ENCODE measurements around the gene TEX11. TPM values are rescaled to one million over a fixed set of nuclear protein-coding genes. Genes with fewer than 3 reads are reported as not detected.
A peak's percentile ranks its signal among the peaks of the same experiment; 100 is the strongest.

The TEX11 gene
- polyA plus RNA-seq, 4 donors = 0.04 to 0.54 (median 0.04) TPM; not detected in 1

DNA sequence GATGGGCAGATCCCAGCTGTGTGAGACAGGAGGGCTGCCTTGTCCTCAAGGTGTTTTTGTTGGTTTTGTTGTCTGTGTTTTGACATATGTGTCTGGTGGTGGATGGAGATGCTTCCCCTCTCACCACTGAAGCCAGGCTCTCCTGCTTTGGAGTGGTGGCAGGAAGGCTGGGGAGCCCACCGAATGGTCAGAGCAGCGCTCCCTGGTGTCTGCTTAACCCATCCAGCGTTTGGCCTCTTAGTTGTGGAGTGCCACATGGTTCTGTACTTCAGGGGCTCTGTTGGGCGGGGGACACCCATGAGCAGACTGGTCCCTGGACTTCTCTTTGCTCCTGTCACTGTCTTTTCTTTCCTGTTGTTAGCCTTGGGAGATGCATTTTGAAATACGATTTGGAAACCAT, 412.0 kb downstream of the TEX11 start:
- H3K4me3 ChIP-seq (ENCODE audit: low read depth in 1 of 3, low read length in 3 of 3) = no peak overlapping the region
- 64 to 80% (median 79%) methylated on average over 5 of the region's 5 CpGs for WGBS, 3 donors
- no peaks in the 10 kb centered on the region for H3K9me3 ChIP-seq (ENCODE audit: control insufficient read depth in 2 of 2, insufficient read depth in 1 of 2, low read depth in 1 of 2, low read length in 1 of 2)
- DNase-seq = no peak
- H3K27me3 ChIP-seq (ENCODE audit: control insufficient read depth in 3 of 3, insufficient read depth in 3 of 3, low read length in 3 of 3) = no peaks in the 10 kb centered on the region
- H3K36me3 ChIP-seq (ENCODE audit: control insufficient read depth in 3 of 3, insufficient read depth in 2 of 3, low read depth in 1 of 3, low read length in 3 of 3) = peaks cover 2 to 73% (median 3%) of the 10 kb centered on the region in 3 donors
- H3K27ac ChIP-seq (ENCODE audit: low read depth in 1 of 3, low read length in 2 of 3) = no peak overlapping the region
- no peak for FAIRE-seq
- H3K4me1 ChIP-seq (ENCODE audit: control insufficient read depth in 3 of 3, insufficient read depth in 2 of 3, low read depth in 1 of 3, low read length in 2 of 3) = no peaks in the 10 kb centered on the region

DNA sequence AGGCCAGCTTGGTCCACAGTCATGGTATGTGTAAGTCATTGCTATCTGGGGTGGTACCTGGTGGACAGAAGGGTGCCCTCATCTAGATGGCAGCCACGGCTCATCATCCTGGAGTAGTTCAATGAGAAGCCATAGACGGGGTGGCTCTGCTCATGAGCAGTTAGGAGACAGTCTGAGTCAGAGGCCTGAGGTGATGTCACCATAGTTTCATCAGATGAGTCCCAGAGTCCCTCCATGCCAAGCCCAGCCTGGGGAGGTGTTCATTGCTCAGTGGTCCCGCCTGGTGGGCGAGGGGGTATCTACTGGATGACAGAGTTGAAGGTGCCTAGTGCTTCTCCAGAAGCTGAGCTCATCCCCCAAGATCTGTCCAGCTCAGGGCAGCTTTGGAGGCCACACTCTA, 414.1 kb downstream of the TEX11 start:
- Histone ChIP-seq H3K9me3 (ENCODE audit: control insufficient read depth in 2 of 2, insufficient read depth in 1 of 2, low read depth in 1 of 2, low read length in 1 of 2) (no peaks in the 10 kb centered on the region), H3K27ac (ENCODE audit: low read depth in 1 of 3, low read length in 2 of 3) (no peak overlapping the region), H3K4me1 (ENCODE audit: control insufficient read depth in 3 of 3, insufficient read depth in 2 of 3, low read depth in 1 of 3, low read length in 2 of 3) (no peaks in the 10 kb centered on the region), H3K4me3 (ENCODE audit: low read depth in 1 of 3, low read length in 3 of 3) (no peak overlapping the region), H3K36me3 (ENCODE audit: control insufficient read depth in 3 of 3, insufficient read depth in 2 of 3, low read depth in 1 of 3, low read length in 3 of 3) (peaks cover under 1 to 59% (median 2%) of the 10 kb centered on the region in 3 donors), H3K27me3 (ENCODE audit: control insufficient read depth in 3 of 3, insufficient read depth in 3 of 3, low read length in 3 of 3) (no peaks in the 10 kb centered on the region)
- no peak for DNase-seq
- WGBS, 3 donors = 64 to 92% (median 82%) methylated on average over 4 of the region's 4 CpGs
- FAIRE-seq = no peak

DNA sequence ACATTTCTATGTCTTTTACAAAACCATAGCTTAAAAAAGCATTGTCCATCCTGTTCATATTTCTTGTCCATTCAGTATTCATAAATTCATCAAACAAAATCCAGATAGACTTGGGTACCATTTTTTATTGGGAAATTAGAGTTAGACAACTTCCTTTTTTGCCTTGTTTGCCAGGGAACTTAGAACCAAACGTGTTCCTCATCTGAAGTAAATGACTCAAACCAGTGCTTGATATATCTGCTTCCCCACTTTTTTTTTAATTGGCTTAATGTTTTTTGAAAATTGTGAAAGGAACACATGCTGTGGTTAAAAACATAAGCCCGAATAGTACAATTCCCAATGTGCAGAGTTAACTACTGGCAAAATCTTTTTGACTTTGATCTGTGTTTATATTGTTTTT, 419.7 kb downstream of the TEX11 start:
- no peaks in the 10 kb centered on the region for H3K9me3 ChIP-seq (ENCODE audit: control insufficient read depth in 2 of 2, insufficient read depth in 1 of 2, low read depth in 1 of 2, low read length in 1 of 2)
- DNase-seq = no peak
- no peaks in the 10 kb centered on the region for H3K27me3 ChIP-seq (ENCODE audit: control insufficient read depth in 3 of 3, insufficient read depth in 3 of 3, low read length in 3 of 3)
- H3K4me1 ChIP-seq (ENCODE audit: control insufficient read depth in 3 of 3, insufficient read depth in 2 of 3, low read depth in 1 of 3, low read length in 2 of 3) = no peaks in the 10 kb centered on the region
- H3K4me3 ChIP-seq (ENCODE audit: low read depth in 1 of 3, low read length in 3 of 3) = no peak overlapping the region
- H3K36me3 ChIP-seq (ENCODE audit: control insufficient read depth in 3 of 3, insufficient read depth in 2 of 3, low read depth in 1 of 3, low read length in 3 of 3) = peaks cover 0 to 25% (median 2%) of the 10 kb centered on the region in 3 donors
- FAIRE-seq = no peak
- 55 to 75% (median 70%) methylated on average over 2 of the region's 2 CpGs for WGBS, 3 donors
- no peak overlapping the region for H3K27ac ChIP-seq (ENCODE audit: low read depth in 1 of 3, low read length in 2 of 3)

DNA sequence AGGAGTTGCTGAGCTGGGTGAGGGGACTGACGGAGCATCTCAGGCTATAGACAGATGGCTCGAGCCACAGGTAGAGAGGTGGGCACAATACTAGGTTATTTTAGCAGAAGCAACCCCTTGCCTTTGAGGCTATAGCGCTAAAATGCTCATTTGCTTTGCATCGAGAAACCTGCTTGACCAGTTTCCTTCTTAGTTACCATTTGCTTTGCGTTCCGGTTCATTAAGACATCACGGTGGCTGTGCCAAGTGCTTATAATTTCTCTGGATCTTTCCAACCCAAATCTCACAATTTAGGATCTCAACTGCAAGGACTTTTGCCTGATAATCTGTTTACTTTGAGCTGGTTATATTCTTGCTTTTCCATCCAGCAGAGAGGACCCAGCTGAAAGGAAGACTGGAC, 423.0 kb downstream of the TEX11 start:
- H3K36me3 ChIP-seq (ENCODE audit: control insufficient read depth in 3 of 3, insufficient read depth in 2 of 3, low read depth in 1 of 3, low read length in 3 of 3) = peaks cover 0 to 17% (median 2%) of the 10 kb centered on the region in 3 donors
- no peak overlapping the region for H3K27ac ChIP-seq (ENCODE audit: low read depth in 1 of 3, low read length in 2 of 3)
- H3K4me3 ChIP-seq (ENCODE audit: low read depth in 1 of 3, low read length in 3 of 3) = no peak overlapping the region
- no peaks in the 10 kb centered on the region for H3K27me3 ChIP-seq (ENCODE audit: control insufficient read depth in 3 of 3, insufficient read depth in 3 of 3, low read length in 3 of 3)
- FAIRE-seq (no peak), DNase-seq (peak; percentile 33 to 42)
- H3K4me1 ChIP-seq (ENCODE audit: control insufficient read depth in 3 of 3, insufficient read depth in 2 of 3, low read depth in 1 of 3, low read length in 2 of 3) = peaks cover 0 to 13% (median 5%) of the 10 kb centered on the region in 3 donors
- WGBS, 3 donors = 16 to 57% (median 49%) methylated on average over 7 of the region's 7 CpGs
- no peaks in the 10 kb centered on the region for H3K9me3 ChIP-seq (ENCODE audit: control insufficient read depth in 2 of 2, insufficient read depth in 1 of 2, low read depth in 1 of 2, low read length in 1 of 2)

DNA sequence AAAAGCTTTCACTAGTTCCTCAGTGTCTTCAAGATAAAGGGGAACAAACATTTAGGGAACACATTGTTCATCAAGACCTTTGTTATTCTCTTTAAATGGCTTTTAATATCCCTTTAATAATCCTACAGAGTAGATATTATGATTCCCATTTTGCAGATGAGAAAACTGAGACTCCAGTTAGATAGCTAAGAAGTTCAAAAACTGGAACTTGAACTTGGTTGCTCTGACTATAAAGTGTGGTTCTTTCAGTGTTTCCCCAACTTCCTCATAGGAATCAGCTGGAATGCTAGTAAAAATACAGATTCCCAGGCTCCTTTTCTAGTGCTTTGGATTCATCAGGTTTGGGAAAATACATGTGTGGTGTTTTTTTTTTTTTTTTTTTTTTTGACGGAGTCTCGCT, 426.2 kb downstream of the TEX11 start:
- Histone ChIP-seq H3K27ac (ENCODE audit: low read depth in 1 of 3, low read length in 2 of 3) (peak overlapping the region in 2 of 3 donors; percentile 89), H3K4me1 (ENCODE audit: control insufficient read depth in 3 of 3, insufficient read depth in 2 of 3, low read depth in 1 of 3, low read length in 2 of 3) (peaks cover 0 to 44% (median 5%) of the 10 kb centered on the region in 3 donors), H3K36me3 (ENCODE audit: control insufficient read depth in 3 of 3, insufficient read depth in 2 of 3, low read depth in 1 of 3, low read length in 3 of 3) (peaks cover 0 to 15% (median 2%) of the 10 kb centered on the region in 3 donors)

DNA sequence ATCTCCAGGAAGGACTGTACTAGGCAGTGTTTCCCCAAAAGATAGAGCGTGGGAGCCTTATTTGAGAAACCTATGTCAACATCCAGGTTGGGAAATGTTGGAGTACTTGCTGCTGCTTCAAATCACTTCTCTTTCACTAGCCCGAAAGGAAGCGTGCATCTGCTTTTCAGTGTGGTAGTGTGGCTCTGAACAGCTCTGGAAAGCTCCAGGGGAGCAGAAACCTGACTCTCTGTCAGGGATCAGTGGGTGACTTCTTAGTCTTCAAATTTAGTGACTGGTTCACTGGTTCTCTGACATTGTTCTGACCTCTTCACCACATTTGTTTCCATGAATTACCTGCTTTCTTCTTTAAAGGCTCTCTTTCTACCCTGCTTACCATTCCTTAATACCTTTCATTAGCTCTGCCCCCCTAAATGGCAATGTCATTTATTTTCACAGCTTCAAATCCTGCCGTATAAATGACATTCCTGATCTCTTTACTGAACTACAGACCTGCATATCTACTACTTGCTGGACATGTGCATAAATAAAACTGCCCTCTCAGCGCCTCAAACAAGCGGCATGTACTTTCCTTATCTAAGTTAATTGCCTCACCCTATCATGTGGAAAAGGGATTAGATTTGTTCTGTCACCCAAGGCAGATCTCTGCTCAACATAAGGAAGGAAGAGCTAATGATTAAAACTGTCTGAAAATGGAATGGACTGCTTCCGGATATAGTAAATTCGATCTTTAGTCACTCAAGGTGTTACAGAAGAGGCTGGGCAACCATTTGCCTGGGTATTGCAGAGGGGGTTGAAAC, 426.8 kb downstream of the TEX11 start:
- peaks cover 0 to 46% (median 5%) of the 10 kb centered on the region in 3 donors for H3K4me1 ChIP-seq (ENCODE audit: control insufficient read depth in 3 of 3, insufficient read depth in 2 of 3, low read depth in 1 of 3, low read length in 2 of 3)
- peaks cover 0 to 13% (median 2%) of the 10 kb centered on the region in 3 donors for H3K36me3 ChIP-seq (ENCODE audit: control insufficient read depth in 3 of 3, insufficient read depth in 2 of 3, low read depth in 1 of 3, low read length in 3 of 3)
- no peak overlapping the region for H3K4me3 ChIP-seq (ENCODE audit: low read depth in 1 of 3, low read length in 3 of 3)
- no peak for FAIRE-seq
- H3K27ac ChIP-seq (ENCODE audit: low read depth in 1 of 3, low read length in 2 of 3) = peak overlapping the region; percentile 57 to 89 (median 89)
- DNase-seq = peak; percentile 67 to 87
- WGBS, 3 donors = 40 to 65% (median 53%) methylated on average over 8 of the region's 8 CpGs
- no peaks in the 10 kb centered on the region for H3K9me3 ChIP-seq (ENCODE audit: control insufficient read depth in 2 of 2, insufficient read depth in 1 of 2, low read depth in 1 of 2, low read length in 1 of 2)
- H3K27me3 ChIP-seq (ENCODE audit: control insufficient read depth in 3 of 3, insufficient read depth in 3 of 3, low read length in 3 of 3) = no peaks in the 10 kb centered on the region

More for the DNA sequence above, 426.2 kb downstream of the TEX11 start:
- no peaks in the 10 kb centered on the region for H3K27me3 ChIP-seq (ENCODE audit: control insufficient read depth in 3 of 3, insufficient read depth in 3 of 3, low read length in 3 of 3)
- no peak for FAIRE-seq
- DNase-seq = no peak
- no peaks in the 10 kb centered on the region for H3K9me3 ChIP-seq (ENCODE audit: control insufficient read depth in 2 of 2, insufficient read depth in 1 of 2, low read depth in 1 of 2, low read length in 1 of 2)
- no peak overlapping the region for H3K4me3 ChIP-seq (ENCODE audit: low read depth in 1 of 3, low read length in 3 of 3)
- 100% methylated on average over 2 of the region's 2 CpGs; no CpG with 5 or more reads in 2 of the 3 donors for WGBS, 3 donors

DNA sequence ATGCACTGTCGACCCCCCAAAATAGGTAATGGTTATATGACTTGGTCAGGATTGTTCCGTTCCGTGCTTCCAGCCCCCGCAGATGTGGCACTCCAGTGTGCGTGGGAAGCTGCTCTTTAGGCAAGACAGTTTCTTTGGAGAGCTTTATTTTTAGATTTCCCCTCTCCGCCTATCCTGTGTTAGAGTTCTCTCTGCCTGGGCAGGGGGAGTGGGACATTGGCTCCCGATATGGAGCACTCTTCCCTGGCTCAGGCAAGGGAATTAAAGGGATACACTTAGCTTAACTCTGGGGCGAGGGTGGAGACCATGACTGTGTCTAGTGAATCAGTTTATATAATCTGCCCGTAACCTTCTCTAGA, 427.9 kb downstream of the TEX11 start:
- Histone ChIP-seq H3K27me3 (ENCODE audit: control insufficient read depth in 3 of 3, insufficient read depth in 3 of 3, low read length in 3 of 3) (no peaks in the 10 kb centered on the region), H3K36me3 (ENCODE audit: control insufficient read depth in 3 of 3, insufficient read depth in 2 of 3, low read depth in 1 of 3, low read length in 3 of 3) (peaks cover 0 to 13% (median 2%) of the 10 kb centered on the region in 3 donors), H3K4me1 (ENCODE audit: control insufficient read depth in 3 of 3, insufficient read depth in 2 of 3, low read depth in 1 of 3, low read length in 2 of 3) (peaks cover 0 to 46% (median 9%) of the 10 kb centered on the region in 3 donors), H3K4me3 (ENCODE audit: low read depth in 1 of 3, low read length in 3 of 3) (no peak overlapping the region), H3K9me3 (ENCODE audit: control insufficient read depth in 2 of 2, insufficient read depth in 1 of 2, low read depth in 1 of 2, low read length in 1 of 2) (no peaks in the 10 kb centered on the region), H3K27ac (ENCODE audit: low read depth in 1 of 3, low read length in 2 of 3) (peak overlapping the region; percentile 43 to 89 (median 89))
- 58 to 62% (median 61%) methylated on average over 9 of the region's 9 CpGs for WGBS, 3 donors
- FAIRE-seq (no peak), DNase-seq (no peak)

DNA sequence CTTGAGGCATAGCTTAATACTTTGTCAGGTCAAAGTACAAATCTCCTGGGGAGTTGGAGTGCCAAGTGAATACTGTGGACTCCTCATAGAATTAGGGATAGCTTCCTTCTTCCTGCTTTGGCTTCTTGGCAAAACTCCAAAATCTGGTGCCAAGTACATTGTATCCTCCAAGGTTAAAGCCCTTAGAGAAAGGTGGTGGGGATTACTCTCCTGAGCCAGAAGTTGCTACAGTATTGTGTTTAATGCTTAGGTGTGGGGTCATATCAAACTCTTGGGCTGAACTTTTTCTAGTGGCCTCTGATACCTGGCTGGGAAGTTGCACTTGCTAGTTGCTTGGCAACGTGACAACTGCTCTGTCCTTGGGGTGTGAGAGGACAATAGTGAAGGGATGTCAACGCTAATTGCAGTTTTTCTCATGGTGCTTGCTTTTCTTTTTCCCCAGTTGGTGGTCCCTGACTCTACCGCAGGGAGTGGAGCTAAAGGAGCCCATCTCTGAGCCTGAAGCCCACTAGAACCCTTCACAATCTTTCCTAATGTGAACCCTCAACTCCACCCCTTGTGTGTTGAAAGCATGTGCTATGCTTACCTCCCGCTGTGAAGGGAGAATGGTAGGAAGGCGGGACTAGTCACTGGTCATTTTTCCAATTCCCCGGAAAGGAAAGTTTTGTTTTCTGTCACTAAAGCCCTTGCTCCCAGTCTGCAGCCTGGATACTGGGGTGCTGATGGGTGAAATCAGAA, 428.4 kb downstream of the TEX11 start:
- Histone ChIP-seq H3K27ac (ENCODE audit: low read depth in 1 of 3, low read length in 2 of 3) (peak overlapping the region; percentile 43 to 89 (median 89)), H3K36me3 (ENCODE audit: control insufficient read depth in 3 of 3, insufficient read depth in 2 of 3, low read depth in 1 of 3, low read length in 3 of 3) (peaks cover 0 to 13% (median 0%) of the 10 kb centered on the region in 3 donors), H3K9me3 (ENCODE audit: control insufficient read depth in 2 of 2, insufficient read depth in 1 of 2, low read depth in 1 of 2, low read length in 1 of 2) (no peaks in the 10 kb centered on the region), H3K4me3 (ENCODE audit: low read depth in 1 of 3, low read length in 3 of 3) (no peak overlapping the region), H3K27me3 (ENCODE audit: control insufficient read depth in 3 of 3, insufficient read depth in 3 of 3, low read length in 3 of 3) (no peaks in the 10 kb centered on the region), H3K4me1 (ENCODE audit: control insufficient read depth in 3 of 3, insufficient read depth in 2 of 3, low read depth in 1 of 3, low read length in 2 of 3) (peaks cover 0 to 46% (median 9%) of the 10 kb centered on the region in 3 donors)
- FAIRE-seq (no peak), DNase-seq (peak; percentile 78 to 95)
- 16 to 49% (median 44%) methylated on average over 6 of the region's 6 CpGs for WGBS, 3 donors
